ENCODE results near the gene IER5L.
A peak's percentile ranks its signal among the peaks of the same experiment; 100 is the strongest.

- peak; percentile 88 for TF ChIP-seq ZBTB20 (tag by site-specific recombination; IDR thresholded peaks at IDR 0.05)
- peak; percentile 46; the same call in 1 of the 2 replicates for TF ChIP-seq CTCF (tag by site-specific recombination; IDR thresholded peaks at IDR 0.05)
- TF ChIP-seq ZBTB11 (tag by site-specific recombination; conservative IDR thresholded peaks at IDR 0.05; ENCODE audit: low read depth) = 0 out of 2 replicates have a peak, but pooled peaks have one; percentile 9
- TF ChIP-seq YY1 (tag by site-specific recombination; IDR thresholded peaks at IDR 0.05) = 0 out of 2 replicates have a peak, but pooled peaks have one; percentile 19
- no peak for TF ChIP-seq PRDM1 (tag by site-specific recombination; IDR thresholded peaks at IDR 0.05)
- peak; percentile 77 for TF ChIP-seq ZBTB26 (tag by site-specific recombination; optimal IDR thresholded peaks at IDR 0.05)
- TF ChIP-seq ZNF660 (tag by site-specific recombination; IDR thresholded peaks at IDR 0.05) = no peak
- no peak for TF ChIP-seq ZNF16 (tag by site-specific recombination; IDR thresholded peaks at IDR 0.05; ENCODE audit: low read depth)
- TF ChIP-seq TRIM28 (IDR thresholded peaks at IDR 0.05; ENCODE audit: borderline replicate concordance, low read length) = no peak
- no peak for TF ChIP-seq REPIN1 (tag by site-specific recombination; IDR thresholded peaks at IDR 0.05; ENCODE audit: low read depth)
- peak; percentile 83 for TF ChIP-seq ZBTB8A (tag by site-specific recombination; IDR thresholded peaks at IDR 0.05)
- TF ChIP-seq SP2 (tag by site-specific recombination; IDR thresholded peaks at IDR 0.05) = no peak
These were observed 1.2 kb downstream of the IER5L start for GRCh38 chr9:129176701-129177442.
